ENCODE data around the gene CFAP65.

The CFAP65 gene

DNA sequence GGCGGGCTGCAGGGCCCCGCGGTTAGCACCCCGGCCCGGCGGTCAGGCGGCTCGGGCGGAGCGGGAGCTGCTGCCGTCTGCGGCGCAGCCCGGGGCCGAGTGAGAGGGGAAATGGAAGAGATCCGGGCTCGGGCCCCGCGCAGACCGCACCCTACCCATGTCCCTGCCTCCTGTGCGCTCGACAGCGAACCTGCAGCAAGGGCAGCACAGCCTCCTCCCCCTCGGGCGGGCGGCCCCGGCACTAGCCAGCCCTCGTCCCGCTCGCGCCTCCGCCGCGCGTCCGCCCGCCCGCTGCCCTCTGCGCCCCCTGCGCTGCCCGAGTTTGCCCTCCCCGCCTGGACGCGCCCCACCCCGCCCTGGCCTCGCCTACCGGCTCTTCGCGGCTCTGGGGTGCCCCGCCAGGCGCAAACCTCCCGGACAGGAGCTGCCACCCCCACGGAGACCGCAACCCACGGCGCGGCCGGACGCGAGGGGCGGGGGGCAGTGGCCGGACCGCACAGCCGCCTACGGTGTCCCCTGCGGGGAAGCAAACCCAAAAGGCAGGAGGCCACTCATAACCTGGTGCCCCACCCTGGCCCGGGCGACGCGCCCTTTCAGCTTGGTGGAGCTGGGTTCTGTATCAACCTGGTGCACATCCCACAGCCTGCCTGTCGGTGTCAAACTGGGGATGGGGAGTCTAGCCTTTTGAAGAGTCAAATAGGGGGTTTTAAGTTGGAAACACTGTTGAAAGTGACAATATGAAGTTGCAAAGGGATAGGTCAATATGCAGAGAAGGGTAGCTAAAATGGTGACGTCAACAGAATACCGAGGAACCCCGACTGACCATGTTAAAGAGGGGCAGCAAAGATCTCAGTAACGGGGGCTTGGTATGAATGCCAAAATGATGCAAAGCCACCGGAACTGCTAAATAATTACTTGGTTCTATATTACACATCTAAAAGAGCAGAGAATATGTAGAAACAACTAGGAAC lies 19.8 kb upstream of the CFAP65 start, which contains the start of gene IHH:
TSS of gene IHH (minus strand) at position 101 of the 971 bp plus-strand sequence. CDS start 454 bp downstream, outside the sequence.
- DNase-seq: no peak

DNA sequence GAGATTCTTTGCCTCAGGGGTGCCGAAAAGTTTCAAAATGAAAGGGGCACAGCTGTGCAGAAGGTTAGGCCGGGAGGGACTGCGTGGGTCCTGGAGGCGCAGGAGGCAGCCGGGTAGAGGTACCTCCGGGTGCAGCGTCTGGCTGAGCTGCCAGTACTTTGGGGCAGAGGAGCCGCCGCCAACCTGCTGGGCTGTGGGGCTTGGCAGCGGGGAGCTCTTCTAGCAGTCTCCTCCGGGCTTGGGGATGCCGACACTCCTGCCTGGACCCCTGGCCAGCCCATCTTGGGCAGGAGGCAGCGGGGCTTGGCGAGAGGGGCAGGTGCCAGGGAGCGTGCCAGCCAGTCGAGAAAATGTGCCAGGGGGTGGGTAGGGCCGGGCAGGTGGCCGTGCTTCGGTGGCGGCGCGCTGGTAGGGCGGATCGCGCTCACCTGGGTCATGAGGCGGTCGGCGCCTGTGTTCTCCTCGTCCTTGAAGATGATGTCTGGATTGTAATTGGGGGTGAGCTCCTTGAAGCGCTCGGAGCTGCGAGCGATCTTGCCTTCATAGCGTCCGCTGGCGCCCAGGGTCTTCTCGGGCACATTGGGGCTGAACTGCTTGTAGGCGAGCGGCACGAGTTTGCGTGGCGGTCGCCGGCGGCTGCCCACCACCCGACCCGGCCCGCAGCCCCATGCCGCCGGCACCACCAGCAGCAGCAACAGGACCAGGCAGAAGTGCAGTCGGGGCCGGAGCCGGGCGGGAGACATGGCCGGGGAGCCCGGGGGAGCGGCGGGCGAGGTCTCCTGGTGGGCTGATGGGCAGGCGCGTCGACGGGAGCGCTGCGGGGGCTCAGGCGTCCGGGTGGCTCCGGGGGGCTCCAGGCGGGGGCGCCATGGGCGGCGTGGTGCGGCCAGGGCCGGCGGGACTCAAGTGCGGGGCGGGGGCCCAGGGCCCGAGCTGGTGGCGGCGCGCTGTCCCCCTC lies 18.7 kb upstream of the CFAP65 start:
- no peak for DNase-seq

DNA sequence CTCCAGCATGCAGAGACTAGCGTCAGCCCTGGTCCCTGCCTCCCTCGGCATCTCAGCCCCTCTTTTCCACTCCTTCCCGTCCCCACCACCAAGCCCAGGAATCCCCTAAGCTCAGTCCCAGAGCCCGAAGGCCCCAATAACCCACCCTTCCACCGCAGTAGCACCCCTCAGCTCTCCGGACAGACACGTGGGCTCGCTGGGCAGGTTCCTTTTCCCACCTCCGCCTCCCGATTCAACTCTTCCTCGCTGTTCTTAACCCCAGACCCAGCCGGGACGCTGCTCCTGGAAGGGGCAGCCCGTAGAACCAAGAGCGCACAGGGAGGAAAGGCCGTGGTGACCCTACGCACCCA lies 18.0 kb upstream of the CFAP65 start:
- no peak for DNase-seq

DNA sequence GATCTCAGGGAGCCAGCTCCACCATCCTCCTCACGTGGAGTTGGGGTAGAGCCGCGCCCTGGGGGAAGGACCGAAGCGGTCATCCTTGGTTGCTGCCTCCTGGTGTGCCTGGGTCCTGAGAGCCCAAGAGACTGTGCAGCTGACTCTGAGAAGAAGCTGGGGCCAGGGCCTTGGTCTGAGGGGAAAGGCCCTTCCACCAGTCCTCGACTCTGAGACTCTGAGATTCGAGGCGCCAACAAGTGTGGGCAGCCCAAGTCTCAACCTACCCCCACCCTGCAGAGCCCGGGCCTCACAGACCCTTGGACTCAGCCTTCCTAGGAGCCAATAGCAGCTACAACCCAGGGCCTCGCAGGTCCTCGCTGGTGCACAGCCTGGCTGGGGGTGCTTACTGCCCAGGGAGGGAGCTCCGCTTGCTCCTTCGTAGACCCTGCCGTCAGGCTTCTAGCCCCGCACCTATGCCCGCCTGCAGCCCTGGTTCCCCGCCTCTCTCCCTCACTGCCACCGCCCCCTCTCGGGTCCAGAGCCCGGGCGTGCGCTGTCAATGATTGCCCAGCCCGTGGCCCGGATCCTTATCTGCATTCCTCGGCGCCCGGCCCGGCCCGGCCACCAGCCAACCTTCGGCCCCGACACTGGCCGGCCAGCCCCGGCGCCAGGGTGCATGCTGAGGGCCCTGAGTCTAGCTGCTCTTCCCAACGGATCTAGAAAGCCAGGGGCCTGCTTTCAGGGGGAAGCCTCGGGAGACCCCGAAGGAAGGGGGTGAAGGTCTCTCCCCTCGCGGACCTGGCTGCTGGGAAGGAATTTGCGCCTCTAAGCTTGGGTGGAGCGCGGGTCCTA lies 17.4 kb upstream of the CFAP65 start:
- DNase-seq: no peak

DNA sequence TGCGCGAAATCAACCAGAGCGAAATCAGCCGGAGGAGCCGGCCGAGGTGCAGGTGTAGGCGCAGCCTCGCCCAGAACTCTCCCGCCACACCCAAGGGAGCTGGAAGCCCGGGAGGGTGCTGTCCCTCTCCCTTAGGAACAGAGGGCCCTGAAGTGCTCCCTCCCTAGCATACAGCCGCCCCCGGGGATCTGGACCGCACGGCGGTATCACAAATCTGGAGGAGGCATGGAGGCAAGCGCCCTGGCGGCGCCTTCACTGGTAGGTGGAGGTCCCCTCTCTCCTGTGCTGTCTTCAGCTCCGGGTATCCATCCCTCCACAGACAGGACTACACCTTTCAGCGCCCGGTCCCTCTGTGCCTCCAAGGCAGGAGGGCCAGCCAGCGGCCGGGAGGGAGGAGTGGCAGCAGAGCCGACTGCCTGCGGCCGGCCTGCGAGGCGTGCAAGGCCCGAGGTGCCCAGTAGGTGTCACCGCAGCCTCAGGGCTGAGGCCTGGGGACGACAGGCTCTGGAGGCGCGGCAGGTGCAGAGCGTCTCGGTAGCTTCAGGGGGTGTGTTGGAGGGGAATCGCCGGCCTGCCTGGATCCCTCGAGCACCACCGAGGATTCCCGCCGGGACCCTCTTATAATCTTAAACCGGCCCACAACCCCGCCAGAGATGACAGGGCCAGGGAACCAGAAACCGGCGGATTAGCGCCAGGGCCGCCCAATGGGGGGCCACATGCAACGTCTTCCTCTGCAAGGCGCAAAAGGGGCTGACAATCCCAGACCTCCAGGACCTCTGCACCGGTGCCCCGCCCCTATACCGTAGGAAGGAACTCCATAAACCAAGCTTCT lies 16.6 kb upstream of the CFAP65 start:
- no peak for DNase-seq

DNA sequence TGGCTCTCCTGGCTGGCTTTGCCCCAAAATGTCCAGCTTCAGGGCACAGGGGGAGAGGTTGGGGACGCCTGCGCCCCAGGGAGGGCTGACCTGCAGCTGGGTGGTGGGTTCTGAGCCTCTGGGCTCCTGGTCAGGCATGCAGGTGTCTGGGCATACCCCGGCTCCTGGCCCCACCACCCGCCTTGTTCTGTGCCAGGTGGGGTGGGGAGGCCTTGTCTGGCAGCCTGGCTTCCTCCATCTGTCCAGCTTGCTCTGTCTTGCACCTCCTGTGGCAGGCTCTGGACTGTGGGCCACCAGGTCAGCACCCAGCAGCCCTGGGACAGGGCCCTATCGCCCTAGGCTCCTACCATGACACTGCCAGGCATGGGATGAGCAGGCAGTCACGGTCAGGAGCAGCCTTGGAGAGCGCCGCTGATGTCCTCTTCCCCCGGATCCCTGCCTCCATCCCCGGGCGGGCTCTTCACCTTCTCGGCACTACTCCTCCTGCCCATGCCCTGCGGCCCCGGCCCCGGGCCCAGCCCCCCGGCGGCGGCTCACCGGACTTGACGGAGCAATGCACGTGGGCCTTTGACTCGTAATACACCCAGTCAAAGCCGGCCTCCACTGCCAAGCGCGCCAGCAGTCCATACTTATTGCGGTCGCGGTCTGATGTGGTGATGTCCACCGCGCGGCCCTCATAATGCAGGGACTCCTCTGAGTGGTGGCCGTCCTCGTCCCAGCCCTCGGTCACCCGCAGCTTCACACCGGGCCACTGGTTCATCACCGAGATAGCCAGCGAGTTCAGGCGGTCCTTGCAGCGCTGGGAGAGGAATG lies 15.8 kb upstream of the CFAP65 start:
- DNase-seq: no peak

DNA sequence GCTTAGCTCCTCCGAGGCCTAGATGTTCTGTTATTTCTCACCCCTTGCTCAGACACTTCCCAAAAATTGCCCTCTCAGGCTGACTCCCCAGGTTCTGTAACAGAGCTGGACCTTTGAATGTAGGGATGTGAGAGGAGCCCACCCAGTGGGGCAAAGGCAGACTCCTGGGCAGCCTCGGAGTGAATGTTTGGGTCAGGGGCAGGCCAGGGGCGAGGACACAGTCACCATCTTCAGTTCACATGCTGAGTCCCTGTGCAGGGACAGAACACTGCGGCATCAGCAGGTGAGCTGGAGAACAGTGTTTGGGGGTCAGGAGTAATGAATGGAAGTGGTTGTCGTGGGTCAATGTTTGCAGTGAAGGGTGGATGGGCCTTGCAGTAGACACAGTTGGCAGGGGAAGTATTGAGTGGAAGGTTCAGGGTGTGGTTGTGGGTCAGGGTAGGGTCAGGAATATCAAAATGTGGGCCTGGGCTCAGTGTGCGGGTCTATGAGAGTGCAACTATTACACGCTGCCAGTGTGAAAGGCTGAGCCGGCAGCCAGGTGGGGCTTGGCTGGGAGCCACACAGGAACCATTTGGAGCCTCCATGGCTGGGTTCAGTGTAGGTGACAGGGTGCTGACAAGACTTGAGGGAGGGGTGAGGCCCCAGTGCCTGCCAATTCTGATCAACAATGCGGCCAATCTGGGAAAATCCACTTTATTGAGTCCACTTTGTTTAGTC lies 15.0 kb upstream of the CFAP65 start:
- DNase-seq: no peak

DNA sequence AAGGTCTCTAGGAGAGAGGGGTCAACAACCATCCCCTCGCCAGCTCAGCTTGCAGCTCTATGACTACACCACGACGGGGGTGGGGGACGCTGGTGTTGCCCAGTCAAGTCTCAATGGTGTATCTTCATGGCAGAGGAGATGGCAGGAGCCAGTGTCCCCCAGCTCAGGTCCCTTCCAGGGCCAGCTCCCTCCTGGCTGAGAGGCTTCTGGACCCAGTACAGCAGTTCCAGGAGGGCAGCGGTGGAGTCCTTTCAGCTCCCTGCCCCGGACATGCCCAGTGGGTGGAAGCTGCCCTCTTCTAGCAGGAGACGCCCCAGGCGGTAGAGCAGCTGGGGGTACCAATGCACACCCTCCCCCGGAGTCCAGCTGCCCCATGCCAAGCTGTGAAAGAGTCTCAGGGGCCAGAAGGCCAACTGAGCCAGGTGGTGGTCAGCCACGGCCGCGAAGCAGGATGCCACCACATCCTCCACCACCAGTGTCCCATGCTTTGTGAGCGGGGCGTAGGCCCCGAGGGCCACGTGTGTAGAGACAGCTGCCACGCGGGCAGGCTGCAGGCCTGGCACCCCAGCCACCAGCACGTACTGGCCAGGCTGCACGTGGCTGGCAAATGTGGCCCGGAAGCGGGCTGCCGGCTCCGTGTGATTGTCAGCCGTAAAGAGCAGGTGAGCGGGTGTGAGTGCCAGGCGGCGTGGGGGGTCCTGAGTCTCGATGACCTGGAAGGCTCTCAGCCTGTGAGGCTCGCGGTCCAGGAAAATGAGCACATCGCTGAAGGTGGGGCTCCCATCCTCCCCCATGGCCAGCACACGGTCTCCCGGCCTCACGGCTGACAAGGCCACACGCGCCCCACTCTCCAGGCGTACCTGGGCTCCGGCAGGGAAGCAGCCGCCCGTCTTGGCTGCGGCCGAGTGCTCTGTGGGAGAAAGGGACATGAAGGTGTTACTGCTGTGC lies 13.9 kb upstream of the CFAP65 start:
- no peak for DNase-seq

DNA sequence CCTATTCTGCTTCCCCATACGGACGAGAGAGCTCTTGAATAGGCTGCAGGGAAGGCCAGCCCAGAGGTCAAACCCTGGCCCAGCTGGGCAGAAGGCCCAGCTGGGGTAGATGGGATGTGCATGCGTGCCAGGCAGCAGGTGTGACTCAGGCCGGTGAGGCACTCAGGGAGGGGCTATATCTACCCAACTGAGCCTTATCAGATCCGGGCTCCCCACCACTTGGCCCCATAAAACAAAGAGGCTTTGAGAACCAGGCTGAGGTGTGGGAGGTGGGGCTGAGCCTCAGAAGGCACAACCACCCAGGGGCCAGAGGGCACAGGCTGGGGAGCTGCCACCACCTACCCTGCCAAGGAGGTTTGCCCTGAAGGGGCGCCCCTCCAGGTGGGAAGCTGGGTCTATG lies 8.0 kb upstream of the CFAP65 start:
- DNase-seq: no peak

DNA sequence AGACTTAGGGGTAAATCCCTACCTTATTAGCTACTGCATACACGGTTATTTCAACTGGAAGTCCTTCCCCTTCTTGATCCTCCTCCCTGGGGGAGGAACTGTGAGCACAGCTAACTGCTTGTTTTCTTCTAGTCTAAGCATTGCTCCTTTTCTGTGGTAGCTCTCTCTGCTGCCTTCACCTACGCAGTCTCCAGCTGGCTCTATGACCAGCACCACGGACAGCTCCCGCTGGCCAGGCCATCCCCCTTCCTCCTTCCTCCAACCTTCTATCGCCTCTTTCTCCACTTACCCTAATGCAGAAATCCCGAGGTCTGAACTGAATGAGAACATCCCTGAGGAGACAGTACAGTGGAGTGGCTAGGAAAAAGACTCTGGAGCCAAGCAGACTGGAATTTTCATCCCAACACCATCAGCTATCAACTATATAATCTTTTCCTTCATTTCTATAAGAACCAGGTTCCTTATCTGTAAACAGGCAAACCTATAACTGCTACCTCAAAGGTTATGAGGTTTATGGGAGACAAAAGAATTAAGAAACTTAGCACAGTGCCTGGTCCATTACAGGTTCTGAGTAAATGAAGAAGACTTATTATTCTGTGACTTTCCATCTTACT lies 4.7 kb upstream of the CFAP65 start:
- no peak for DNase-seq

DNA sequence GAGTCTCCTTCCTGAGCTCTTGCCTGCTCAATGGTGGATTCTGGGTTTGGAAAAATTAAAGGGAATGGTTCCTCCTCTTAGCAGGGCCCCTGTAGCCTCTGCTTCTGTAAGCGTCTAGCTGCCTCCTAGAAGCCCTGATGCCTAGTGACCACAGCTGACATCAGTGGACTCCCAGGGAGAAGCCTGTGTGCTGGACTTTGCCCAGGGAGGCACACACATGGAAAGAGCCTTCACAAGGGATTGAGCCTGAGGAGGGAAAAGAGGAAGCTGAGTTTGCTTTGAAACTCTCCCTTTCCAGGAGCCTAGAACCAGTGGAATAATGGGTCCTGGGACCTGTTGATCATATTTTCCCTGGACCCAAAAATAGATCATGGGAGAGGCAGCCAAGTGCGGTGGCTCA lies 1.4 kb upstream of the CFAP65 start:
- no peak for DNase-seq

DNA sequence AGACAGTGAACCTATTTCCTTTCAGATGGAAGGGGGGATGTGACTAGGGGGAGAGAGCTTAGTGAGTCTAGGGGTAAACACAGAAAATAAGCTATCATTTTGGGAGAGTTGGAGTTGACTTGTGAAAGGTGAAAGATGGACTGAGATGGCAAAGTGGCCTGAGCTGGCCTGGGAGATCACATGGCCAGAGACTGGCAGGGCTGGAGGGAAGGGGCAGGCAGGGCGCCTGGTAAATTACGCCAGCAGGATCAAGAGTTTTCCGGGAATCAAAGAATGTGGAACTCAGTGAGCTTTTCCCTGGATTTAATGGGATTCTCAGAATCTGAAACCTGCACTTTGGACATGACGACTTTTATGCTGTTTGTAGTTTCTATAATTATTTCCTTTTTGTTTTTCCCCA lies 841 bp upstream of the CFAP65 start:
- no peak for DNase-seq

DNA sequence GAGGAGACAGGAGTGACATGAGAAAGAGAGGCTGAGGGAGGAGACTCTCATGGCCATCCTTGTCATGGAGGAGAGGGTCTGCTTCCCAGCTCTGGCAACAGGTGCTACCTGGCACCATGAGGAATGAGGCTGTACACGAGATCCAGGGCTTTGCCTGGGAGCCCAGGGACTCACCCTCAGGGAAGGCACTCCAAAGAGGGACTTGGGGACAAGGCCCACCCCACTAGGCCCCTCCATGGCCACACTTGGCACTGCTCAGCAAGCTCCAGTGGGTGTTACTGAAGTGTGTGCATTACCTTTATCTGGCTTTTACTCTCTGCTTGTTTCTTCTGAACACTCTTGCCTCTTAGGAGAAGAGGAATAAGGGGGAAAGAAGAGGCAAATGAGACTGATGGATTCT lies 2.7 kb downstream of the CFAP65 start:
- DNase-seq: no peak

DNA sequence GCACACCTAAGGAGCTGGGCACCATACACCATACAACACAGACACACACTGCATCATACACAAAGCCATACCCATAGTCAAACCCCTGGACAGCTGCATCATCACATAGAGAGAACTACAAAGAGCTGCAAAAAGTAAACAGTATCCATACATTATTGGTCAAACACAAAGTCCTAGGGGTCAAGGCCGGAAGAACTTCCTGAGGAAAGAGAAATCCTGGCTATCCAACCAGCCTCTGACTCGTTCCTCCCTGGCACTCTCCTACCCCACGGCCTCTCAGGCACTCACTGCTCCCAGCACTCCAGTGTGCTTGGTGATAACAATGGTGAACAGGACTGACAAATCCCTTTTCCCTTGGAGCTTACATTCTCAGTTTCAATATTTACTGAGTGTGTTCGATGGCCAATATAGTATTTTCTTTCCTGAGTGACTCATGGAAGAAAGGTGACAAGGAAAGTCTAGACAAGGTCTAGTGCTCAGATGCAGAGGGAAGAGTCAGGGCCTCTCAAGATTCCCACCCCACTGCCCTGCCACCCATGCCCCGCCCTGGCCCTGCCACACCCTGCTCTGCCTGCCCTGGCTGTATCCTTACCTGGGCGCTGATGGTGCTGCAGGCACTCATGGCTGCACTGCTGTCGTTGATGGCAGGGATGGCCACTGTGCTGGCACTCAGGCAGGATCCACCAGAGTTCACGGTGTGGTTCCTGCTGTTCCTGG lies 3.4 kb downstream of the CFAP65 start:
- no peak for DNase-seq

DNA sequence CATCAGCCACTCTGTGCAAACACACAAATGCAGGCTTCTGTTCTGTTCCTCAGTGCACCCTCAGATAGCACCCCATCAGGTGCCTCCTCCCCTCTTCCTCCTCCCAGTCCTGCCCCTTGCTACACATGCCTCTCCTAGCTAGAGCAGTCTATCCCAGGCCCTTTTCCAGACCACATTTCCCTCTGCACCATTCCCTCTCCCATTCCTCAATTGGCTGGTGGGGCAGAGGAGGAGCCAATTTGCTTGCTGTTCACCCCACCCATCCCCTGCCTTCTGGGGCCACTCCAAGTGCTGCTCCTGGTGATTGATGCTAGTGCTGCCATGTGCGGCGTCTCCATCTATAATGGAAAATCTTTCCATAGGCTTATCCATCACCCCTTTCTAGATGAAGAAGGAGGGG lies 5.4 kb downstream of the CFAP65 start:
- no peak for DNase-seq

DNA sequence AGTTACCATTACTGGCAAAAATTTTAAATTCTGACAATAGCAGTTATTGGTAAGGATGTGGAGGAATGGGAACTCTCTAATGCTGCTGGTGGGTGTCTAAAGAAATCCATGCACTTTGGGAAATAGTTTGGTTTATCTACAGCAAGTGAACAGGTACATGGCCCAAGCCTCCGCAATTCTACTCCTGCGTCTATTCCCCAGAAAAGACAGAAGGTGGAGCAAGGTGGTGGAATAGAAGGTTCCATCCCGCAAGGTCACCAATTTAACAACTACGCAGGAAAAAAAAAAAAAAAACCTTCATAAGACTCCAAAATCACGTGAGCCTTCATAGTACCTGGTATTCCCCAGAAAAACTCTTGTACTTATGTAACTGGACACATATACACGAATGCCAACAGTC lies 6.5 kb downstream of the CFAP65 start:
- DNase-seq: no peak

DNA sequence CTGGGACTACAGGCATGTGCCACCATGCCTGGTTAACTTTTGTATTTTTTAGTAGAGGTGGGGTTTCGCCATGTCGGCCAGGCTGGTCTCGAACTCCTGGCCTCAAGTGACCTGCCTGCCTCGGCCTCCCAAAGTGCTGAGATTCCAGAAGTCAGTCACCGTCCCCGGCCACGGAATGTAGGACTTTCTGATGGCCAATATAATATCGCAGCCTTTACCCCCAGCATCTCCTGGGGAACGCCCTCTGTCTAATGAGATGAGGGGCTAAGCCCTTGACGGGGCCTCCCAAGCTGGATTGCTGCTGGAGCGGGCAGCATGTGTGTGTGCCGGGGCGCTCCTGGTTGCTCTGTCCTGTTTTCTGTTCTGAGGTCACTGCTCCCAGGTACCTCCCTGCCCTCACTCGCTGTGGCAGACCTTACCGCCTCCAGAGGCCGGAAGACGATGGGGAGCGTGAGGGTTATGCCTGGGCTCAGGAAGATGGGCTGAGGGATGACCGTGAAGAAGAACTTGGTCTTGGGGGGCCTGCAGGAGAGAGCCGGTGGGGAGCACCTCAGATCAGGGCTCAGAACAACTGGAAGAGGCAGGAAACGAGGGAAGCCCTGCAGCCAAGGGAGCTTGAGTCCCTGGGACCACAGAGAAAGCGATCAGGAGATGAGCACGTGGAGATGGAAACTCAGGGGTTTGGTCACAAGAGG lies 9.1 kb downstream of the CFAP65 start:
- DNase-seq: no peak

Measured in SIG-M5 (cell line).